Hepatocyte (in vitro differentiated cells): ENCODE data around the gene KRTAP9-8.

ENCODE experiments used
- EZH2phosphoT487 ChIP-seq: fragments of 200-600 bp; sonication (generic); IDR thresholded peaks from one replicate; pipeline ENCODE4 v1.6.1; 2018; ENCODE audit warnings: antibody characterized with exemption, mild to moderate bottlenecking, low read depth, moderate library complexity; ENCODE audit not compliant: unreplicated experiment, severe bottlenecking
- TF ChIP-seq, protein P1 (sequence below): fragments of 200-600 bp; sonication (generic); IDR thresholded peaks from 2 replicates; pipeline ENCODE4 v1.5.1; 2016; ENCODE audit warnings: antibody characterized with exemption, mild to moderate bottlenecking; ENCODE audit not compliant: poor library complexity

DNA sequence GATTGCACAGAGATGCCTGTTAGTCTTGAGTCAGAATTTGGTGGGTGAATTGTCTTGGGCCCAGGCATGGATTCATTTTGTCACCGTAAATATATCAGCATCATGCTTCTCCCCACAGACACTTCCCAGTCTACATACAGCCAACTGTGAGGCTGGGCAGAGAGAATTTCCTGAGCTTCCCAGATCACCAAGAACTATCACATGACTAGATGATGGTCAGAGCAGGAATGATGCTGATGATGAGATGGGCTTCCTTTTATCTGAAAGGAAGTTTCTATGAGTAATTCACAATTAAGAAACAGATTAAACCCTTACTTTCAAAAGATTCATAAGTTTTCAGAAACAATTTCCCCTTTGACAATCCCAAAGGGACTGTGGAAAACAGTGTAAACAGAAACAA lies 17.1 kb downstream of the KRTAP9-8 start:
- TF ChIP-seq, protein P1, sequence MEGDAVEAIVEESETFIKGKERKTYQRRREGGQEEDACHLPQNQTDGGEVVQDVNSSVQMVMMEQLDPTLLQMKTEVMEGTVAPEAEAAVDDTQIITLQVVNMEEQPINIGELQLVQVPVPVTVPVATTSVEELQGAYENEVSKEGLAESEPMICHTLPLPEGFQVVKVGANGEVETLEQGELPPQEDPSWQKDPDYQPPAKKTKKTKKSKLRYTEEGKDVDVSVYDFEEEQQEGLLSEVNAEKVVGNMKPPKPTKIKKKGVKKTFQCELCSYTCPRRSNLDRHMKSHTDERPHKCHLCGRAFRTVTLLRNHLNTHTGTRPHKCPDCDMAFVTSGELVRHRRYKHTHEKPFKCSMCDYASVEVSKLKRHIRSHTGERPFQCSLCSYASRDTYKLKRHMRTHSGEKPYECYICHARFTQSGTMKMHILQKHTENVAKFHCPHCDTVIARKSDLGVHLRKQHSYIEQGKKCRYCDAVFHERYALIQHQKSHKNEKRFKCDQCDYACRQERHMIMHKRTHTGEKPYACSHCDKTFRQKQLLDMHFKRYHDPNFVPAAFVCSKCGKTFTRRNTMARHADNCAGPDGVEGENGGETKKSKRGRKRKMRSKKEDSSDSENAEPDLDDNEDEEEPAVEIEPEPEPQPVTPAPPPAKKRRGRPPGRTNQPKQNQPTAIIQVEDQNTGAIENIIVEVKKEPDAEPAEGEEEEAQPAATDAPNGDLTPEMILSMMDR = no peak
- TF ChIP-seq EZH2phosphoT487 = no peak
